HG02870 (cell line): Measurements from ENCODE around the gene INCA1.

ENCODE experiments used
- ATAC-seq: cut with Tn5 transposase; IDR thresholded peaks from one replicate; pipeline ENCODE4 v1.9.1; 2021; ENCODE audit warnings: mild to moderate bottlenecking, moderate library complexity; ENCODE audit not compliant: unreplicated experiment

INCA1 gene

GRCh38 chr17:4972322-4972721, 25.0 kb downstream of the INCA1 start:
- no peak for ATAC-seq

GRCh38 chr17:4971826-4972225, 25.5 kb downstream of the INCA1 start:
- ATAC-seq = no peak

DNA sequence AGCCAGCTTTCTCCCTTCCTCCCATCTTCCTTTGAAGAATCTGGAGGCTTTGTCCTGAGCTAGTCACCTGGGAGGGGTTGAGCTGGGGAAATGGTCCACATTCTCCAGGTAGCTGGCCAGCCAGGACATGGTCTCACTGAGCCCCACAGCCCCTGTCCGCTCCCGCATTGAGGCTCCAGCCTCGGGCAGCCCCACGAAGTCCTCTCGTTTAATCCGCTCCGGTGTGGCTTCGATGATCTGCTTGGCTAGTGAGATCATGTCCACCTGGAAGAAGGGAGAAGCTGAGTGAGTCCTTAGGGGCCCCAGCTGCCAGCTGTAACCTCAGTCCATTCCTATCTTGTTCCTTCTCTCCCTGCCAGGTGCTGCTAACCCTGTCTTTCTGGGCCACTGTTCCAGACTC, 27.0 kb downstream of the INCA1 start:
- ATAC-seq = no peak

- ATAC-seq = no peak
Observed at GRCh38 chr17:4969551-4970173, 27.7 kb downstream of the INCA1 start.

GRCh38 chr17:4969047-4969550, 28.2 kb downstream of the INCA1 start:
- ATAC-seq = no peak

- no peak for ATAC-seq
Observed at GRCh38 chr17:4968486-4969046, 28.8 kb downstream of the INCA1 start.

DNA sequence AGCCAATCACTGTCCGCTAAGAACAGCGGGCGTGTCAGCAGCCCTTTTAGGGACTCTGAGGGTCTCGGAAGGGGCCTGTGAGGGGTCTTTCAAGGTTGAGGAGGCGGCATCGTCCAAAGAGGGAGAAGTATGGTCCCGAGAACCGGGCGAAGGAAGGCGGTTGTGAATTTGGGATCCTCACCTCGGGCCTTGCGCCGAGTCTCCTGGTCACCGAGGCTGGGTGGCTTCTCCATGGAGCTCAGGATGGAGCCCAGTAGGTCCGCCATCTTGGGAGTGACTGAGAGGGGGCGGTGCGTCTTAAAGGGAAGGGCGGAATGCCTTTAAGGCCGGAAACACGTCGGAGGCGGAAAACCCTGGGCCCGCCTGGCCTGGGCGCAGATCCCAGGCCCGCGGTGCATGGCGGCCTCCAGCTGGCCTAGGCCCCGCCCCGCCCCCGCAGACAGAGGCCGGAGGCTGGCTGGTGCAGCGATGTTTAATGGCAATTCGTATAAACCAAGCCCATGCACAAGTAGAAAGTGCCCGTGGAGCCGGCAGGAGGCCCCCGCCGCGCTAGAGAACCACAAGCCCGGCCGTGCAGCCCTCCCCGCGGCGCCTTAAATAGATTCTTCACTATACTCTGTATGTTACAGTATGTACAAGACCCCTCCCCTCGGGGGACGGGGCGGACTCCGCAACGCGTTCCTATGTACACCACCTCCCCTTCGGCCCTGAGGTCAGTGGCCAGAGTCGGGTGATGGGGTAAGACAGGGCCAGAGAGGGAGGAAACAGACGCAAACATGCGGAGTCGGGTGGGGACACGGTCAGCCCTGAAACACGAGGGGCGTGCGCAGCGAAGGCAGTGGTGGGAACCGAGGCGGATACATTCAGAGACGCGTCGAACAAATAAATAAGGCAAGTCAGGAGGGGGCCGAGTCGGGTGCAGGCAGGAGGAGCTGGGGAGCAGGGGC, 29.5 kb downstream of the INCA1 start, which contains the start of gene SPAG7:
SPAG7 (minus strand) TSS at position 279 of the 947 bp plus-strand sequence; CDS start at position 266, 13 bp downstream.
- peak; percentile 57 for ATAC-seq

GRCh38 chr17:4966844-4967538, 30.3 kb downstream of the INCA1 start:
- peak; percentile 83 for ATAC-seq

- no peak for ATAC-seq
Observed at GRCh38 chr17:4965311-4965986, 31.9 kb downstream of the INCA1 start.

DNA sequence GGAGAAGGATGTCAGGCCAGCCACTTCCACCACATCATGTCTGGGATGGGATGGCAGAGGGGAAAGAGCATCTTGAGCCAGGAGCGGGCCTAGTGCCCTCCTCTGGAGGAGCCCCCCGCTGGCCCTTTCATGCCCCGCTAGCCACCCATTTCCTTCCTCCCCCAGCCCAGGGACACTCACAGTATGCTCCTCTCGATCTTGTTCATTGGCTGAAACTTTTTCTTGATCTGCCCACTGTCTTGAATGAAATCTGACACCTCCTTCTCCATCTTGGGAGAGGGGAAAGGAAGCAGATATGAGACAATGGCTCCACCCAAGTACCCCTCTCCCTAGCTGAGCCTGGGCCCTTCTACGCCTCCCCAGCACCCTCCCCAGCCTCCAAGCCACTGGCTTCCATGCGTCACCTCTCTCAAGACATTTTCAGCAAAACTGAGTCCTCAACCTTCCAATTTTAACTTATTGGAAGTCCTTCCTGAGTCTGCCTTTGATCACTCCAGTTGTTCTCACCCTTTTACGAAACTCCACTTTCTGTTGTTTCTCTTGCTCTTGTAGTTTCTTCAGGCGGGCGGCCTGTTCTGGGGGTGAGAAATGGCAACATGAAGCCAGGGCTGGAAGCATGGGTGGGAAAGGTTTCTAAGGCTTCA, 36.9 kb downstream of the INCA1 start:
- ATAC-seq = no peak

DNA sequence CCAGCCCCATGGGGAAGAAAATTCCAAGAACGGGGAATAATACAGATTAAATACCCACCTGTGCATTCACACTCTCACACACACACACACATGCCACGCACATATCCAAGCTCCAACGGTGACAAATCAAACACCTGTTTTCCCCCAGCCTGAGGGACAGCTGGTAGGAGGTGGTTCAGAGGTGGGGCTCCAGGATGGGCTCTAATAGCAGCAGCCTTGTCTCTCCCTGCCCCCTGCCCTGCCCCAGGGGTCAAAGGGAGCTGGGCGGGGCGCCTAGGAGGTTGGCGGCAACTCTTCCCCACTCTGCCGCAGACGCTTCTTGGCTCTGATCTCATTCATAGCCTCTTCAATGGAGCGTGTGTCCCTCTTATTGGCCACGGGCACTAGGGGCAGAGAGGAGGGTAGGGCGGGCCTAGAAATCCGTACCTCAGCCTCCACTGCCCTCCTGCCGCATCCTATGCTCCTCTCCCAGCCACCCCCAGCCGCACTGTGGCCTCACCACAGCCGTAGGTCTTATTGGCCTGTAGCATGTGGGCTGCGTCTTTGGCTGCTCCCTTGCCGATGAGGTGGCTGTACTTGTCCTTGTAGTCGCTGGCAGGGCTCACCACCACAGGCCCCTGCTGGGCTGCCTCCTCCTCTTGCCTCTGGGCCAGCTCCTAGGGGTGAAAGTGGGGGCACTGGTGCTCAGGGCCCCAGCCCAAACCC, 37.9 kb downstream of the INCA1 start:
- no peak for ATAC-seq

GRCh38 chr17:4958102-4958501, 39.2 kb downstream of the INCA1 start:
- no peak for ATAC-seq

DNA sequence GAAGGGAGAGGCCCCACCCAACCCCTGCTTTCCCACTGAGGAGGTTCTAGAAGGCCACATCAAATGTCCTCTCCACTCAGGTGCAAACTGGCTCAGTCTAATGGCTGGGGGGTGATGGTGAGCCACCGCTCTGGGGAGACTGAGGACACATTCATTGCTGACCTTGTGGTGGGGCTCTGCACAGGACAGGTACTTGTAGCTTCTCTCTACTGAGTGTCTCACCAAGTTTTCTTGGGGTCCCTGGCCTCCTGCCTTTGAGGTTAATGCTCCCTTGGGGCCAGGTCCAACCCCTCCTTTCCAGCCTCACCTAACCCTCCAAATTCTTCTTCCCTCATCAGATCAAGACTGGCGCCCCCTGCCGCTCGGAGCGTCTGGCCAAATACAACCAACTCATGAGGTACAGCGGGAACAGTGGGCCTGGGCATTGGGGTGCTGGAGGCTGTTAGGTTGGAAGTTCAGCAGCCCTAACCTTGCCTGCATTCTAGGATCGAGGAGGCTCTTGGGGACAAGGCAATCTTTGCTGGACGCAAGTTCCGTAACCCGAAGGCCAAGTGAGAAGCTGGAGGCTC, 40.7 kb downstream of the INCA1 start:
- ATAC-seq = no peak

GRCh38 chr17:4955091-4955490, 42.2 kb downstream of the INCA1 start:
- no peak for ATAC-seq

DNA sequence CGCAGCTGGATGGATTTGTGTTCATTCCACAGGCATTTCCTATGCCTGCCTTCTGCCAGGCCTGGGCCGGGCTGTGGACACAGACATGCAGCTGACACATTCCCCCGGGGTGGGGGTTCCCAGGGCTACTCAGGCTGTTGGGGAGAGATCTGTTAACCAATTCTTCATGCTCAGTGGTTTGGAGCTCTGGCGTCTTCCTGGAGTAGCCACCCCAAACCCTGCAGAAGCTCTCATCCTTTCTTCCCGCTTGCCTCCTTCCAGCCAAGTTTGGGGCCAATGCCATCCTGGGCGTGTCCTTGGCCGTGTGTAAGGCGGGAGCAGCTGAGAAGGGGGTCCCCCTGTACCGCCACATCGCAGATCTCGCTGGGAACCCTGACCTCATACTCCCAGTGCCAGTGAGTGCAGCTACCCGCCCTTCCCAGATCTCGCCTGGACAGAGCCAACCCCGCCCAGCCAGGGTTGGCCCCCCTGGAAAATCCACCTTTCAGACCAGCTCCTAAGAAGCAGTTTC, 43.8 kb downstream of the INCA1 start:
- ATAC-seq = no peak

DNA sequence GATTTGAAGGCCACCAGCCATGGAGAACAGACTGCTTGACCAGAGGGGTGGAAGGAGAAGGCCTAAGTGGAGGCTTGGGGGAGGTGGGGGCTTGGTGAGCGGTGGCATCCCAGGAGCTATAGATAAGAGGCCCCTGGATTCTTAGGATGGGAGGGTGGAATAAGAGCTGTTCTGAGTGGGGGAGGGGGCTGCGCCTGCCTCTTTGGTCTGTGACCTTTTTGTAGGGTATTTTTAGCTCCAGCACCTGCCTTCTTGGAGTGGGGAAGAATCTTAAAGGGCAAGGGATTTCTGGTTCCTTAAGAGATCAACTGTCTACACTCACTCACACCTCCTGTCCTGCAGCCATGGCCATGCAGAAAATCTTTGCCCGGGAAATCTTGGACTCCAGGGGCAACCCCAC, 45.8 kb downstream of the INCA1 start:
- no peak for ATAC-seq

DNA sequence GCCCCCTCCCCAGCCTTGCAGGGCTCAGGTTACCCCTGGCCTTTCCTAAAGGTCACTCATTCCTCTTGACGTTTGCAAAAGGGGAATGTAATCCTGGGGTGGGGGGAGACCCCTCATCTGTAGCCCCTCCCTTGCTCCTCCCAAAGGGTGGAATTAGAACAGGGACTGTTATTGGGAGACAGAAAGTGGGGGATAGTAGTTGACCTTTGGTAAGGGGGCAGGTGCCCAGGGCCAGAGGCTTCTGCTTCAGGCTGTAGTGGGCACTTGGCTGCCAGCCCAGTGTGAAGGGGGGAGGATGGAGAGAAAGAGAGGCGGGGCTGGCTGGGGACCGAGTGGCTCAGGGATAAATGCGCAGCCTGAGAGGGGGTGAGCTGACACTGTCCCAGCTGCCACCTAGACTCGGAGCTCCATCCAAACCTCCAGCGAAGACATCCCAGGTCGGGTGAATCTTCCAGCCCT, 46.5 kb downstream of the INCA1 start, which contains the start of gene ENO3:
ENO3 (plus strand) TSS at position 374 of the 459 bp plus-strand sequence. CDS start 711 bp downstream, outside the sequence.
- ATAC-seq = no peak

GRCh38 chr17:4950075-4950745, 47.1 kb downstream of the INCA1 start:
- ATAC-seq = peak; percentile 2
